GM21367 (cell line): ENCODE data around the gene DESI1.
"Not testable (repeated sequence)": the region's sequence is repeated elsewhere in the genome, so short reads cannot be mapped to it uniquely, and the experiment has no call there.

Experiments used
- ATAC-seq: cut with Tn5 transposase; IDR thresholded peaks from one replicate; pipeline ENCODE4 v1.9.1; 2021; ENCODE audit not compliant: unreplicated experiment

DESI1 gene

DNA sequence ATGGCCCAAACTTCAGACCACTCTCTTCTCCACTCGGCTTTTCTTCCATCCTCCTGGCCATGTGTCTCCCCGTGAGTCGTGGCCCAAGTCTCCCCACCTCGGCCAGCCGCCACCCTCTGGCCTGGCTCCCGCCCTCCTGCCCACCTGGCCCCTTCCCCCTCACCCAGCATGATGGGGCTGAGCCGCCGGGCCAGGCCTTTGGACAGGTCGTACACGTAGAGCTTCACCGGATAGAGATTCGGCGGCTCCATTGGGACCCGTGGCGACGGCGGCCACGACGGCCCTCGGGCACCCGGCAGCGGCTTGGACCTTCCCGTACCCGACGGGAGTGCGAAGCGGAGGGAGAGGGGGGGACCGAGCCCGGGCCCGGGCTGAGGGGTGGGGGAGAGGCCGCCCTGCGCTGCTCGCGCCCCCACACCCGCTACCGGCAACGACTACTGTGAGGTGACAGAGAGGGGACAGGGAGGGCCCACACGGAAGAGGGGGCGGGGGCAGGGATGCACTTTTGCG, at the start of gene DESI1:
Gene DESI1 (minus strand): TSS at position 455 of the 510 bp plus-strand sequence. CDS start 204 bp downstream, at position 251.
- peak; percentile 62 for ATAC-seq

GRCh38 chr22:41668971-41669911, 48.4 kb upstream of the DESI1 start:
- ATAC-seq = no peak

- no peak for ATAC-seq
Measured at GRCh38 chr22:41664951-41665350, 44.1 kb upstream of the DESI1 start.

DNA sequence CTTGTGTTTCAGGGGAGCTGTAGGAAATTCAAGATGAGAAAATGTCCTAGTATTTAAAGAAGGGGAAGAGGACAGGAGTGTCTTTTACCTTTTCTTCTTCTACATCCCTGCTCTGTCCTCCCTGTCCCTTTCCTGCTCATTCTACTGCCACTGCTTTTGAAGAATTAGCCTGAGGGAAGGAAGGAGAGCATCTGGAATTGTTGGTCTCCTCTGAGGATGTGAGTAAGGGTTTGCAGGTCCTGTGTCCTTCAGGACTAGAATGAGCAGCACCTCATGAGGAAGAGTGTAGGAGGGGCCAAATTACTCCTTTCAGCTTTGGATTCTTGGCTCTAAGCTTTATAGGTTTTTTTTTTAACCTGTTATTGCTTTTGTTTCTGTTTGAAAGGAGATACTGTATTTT, 43.6 kb upstream of the DESI1 start:
- no peak for ATAC-seq

DNA sequence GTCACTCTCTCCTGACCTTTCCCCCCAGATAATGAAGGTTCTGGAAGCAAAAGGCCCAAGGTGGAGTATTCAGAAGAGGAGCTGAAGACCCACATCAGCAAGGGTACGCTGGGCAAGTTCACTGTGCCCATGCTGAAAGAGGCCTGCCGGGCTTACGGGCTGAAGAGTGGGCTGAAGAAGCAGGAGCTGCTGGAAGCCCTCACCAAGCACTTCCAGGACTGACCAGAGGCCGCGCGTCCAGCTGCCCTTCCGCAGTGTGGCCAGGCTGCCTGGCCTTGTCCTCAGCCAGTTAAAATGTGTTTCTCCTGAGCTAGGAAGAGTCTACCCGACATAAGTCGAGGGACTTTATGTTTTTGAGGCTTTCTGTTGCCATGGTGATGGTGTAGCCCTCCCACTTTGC, 42.8 kb upstream of the DESI1 start:
- ATAC-seq = not testable (repeated sequence)

DNA sequence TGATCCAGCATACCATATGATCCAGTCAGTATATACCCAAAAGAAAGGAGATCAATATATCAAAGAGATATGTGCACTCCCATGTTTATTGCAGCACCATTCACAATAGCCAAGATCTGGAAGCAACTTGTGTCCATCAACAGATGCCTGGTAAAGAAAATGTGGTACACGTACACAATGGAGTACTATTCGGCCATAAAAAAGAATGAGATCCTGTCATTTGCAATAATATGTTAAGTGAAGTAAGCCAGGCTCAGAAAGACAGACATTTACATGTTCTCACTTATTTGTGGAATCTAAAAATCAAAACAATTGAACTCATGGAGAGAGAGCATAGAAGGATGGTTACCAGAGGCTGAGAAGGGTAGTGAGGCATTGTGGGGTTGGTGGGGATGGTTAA, 40.9 kb upstream of the DESI1 start:
- ATAC-seq = no peak

GRCh38 chr22:41661088-41661487, 40.2 kb upstream of the DESI1 start:
- no peak for ATAC-seq

DNA sequence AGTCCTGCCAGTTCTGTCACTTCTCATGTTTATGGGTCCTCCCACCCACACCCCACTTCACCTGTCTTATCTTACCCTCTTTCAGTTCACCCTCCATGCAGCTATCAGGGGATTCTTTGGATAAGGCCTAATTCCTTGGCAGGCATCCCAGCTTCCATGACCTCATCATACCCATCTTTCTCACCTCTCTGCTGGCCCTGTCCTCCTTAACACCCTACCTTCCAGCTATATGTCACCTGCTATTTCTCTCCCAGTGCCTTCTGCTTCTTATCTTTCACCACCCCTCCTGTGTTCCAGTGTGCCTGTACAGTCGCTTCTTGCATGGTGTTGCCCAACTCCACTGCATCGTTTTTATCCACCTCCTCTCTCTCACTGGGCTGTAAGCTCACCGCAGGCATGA, 39.6 kb upstream of the DESI1 start:
- ATAC-seq = no peak

DNA sequence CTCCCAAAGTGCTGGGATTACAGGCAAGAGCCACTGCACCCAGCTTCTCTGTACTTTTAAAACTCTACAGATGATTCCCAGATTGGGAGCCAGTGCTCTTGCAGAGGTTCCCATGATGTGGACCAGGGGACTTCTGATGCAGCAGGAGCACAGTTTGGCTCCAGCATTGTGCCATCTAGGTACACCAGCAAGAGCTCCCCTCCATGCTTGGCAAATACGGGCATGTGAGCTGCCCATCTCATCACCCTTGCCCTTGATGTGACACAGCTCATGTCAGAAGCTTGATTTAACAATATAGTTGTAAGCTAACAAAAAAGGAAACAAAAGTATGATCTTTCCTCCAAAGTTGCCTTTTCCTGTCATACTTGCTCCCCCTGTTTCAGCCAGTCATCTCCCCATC, 39.1 kb upstream of the DESI1 start:
- ATAC-seq = no peak

- no peak for ATAC-seq
Measured at GRCh38 chr22:41658869-41659268, 38.0 kb upstream of the DESI1 start.

DNA sequence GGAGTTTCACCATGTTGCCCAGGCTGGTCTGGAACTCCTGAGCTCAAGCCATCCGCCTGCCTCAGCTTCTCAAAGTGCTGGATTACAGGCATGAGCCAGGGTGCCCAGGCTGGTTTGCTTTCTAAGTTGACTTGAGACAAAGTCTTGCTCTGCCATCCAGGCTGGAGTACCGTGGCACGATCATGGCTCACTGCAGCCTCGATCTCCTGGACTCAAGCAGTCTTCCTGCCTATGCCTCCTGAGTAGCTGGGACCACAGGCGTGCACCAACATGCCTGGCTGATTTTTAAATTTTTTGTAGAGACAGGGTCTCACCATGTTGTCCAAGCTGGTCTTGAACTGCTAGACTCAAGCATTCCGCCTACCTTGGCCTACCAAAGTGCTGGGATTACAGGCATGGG, 36.9 kb upstream of the DESI1 start:
- ATAC-seq = no peak

- no peak for ATAC-seq
Measured at GRCh38 chr22:41656556-41656955, 35.7 kb upstream of the DESI1 start.

DNA sequence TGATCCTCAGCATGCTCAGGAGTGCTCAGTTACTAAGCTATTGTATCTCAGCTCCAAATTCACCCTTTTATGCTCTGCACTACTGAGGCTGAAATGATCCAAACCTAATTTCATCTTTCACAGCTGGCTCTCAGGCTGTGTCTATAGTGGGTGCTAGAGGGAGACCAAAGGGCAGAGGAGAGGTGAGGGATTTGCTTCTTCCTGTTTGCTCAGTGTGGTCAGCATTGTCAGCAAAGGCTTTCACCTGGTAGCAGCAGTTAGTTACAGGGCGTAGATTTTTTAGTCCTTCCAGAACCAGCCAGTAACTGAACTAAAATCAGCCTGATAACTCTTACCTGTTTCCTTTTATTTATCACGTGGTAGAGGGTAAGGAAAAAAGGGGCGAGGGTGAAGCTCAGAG, 33.5 kb upstream of the DESI1 start:
- ATAC-seq = no peak

GRCh38 chr22:41650821-41651220, 30.0 kb upstream of the DESI1 start:
- ATAC-seq = no peak

DNA sequence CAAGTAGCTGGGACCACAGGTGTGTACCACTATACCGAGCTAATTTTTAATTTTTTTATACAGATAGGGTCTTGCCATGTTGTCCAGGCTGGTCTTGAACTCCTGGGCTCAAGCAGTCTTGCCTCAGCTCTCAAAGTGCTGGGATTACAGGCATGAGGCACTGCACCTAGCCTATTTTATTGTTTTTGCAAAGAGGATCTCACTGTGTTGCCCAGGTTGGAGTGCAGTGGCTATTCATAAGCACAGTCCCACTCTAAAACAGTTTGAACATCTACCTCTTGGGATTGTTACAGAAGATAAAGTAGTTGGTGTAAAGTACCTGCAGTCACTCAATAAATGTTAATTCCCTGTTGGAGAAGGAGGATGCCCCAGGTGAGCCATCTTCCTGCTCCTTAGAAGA, 29.4 kb upstream of the DESI1 start:
- no peak for ATAC-seq

DNA sequence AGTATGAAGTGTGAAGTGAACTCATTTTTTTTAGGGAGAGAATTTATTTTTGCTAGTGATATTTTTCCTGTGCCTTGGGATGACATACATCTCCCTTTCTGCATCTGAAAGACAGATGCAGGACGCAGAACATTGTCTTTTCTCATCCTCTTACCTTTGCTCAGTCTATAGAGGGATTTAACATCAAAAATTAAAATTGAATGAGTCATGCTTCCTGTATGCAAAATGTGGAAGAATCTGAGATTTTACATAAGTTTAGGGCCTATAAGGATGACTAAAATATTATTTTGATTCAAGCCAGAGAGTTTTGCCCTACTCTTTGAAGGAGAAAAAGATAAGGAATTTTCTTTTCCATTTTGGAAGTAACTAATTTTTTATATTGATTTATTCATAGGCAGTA, 27.6 kb upstream of the DESI1 start:
- no peak for ATAC-seq

GRCh38 chr22:41647771-41648170, 26.9 kb upstream of the DESI1 start:
- no peak for ATAC-seq

DNA sequence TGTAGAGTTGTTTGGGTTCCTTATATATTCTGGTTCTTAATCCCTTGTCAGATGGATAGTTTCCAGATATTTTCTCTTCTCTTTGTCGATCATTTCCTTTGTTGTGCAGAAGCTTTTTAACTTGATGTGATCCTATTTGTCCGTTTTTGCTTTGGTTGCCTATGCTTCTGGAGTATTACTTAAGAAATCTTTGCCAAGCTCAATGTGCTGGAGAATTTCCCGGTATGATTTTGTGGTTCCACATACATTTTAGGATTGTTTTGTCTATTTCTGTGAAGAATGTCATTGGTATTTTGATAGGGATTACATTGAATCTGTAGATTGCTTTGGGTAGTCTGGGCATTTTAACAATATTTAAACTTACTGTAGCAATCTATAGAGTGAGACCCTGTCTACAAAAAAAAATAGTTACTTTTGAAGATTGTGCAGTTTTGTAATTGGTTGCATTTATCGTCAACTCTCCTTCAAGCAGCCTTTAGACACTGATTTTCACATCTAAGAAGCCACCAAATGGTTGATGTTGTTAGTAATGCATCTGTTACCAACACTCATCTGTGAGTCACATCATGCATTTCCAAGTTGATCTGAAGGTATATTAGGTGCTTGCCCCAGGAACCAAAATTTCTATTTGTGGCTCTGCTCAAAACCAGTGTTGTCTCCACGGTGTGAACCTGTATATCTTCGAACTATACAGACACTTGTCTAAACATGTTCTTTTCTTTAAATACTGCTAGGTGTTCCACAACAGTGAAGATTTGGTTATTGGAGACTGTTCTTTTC, 21.7 kb upstream of the DESI1 start:
- ATAC-seq = no peak

- no peak for ATAC-seq
Measured at GRCh38 chr22:41641854-41642253, 21.0 kb upstream of the DESI1 start.

DNA sequence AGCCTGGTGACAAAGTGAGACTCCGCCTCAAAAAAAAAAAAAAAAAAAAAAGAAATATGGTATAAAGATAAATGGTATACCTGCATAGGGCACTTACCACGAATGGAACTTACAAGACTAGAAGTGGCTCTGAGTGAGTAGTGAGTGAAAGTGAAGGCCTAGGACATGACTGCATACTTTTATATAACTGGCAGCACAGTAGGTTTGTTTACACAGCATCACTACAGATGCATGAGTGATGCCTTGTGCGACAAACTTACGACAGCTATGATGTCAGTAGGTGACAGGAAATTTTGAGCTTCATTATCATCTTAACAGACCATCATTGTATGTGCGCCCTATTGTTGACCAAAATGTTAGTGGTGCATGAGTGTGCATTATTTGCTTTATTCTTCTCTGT, 17.9 kb upstream of the DESI1 start:
- ATAC-seq = no peak

DNA sequence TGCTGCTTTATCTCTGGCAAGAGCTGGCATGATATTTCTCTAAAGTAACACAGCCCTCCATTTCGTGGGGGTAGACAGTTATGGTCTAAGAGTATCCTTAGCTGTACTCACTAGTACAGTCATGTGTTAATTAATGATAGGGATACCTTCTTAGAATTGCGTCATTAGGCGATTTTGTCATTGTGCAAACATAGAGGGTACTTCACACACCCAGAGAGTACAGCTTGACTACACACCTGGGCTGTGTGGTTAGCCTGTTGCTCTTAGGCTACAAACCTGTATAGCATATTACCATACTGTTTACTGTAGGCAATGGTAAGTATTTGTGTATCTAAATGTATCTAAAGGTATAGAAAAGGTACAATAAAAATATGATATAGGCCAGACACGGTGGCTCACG, 17.3 kb upstream of the DESI1 start:
- no peak for ATAC-seq

GRCh38 chr22:41637623-41638022, 16.8 kb upstream of the DESI1 start:
- not testable (repeated sequence) for ATAC-seq
